GM12878 (cell line): ENCODE data around the gene KLHL2. TPM values are rescaled to one million over a fixed set of nuclear protein-coding genes. Genes with fewer than 3 reads are reported as not detected.

ENCODE experiments used
- ATAC-seq: fragments of 200-7000 bp; cut with Tn5 transposase; 3 replicates; pipeline ENCODE4 v1.9.1; 2020; ENCODE audit warnings: mild to moderate bottlenecking, moderate library complexity
- BruUV-seq: library from RNA; stranded (reverse); fragments of 400-500 nt; replicated peaks from 2 replicates; lab custom pipeline; 2021; lab: Mats Ljungman, UMichigan
- CTCF ChIA-PET: fragments of 300-600 bp; sonication (Branson Sonifier 250); formaldehyde crosslinking; extraction: SDS; loops from one replicate; lab custom pipeline; 2021; ENCODE audit warnings: inconsistent platforms; lab: Yijun Ruan, JAX
- POLR2A ChIA-PET: fragments of 350-600 bp; formaldehyde crosslinking; extraction: SDS; loops from one replicate; lab custom pipeline; 2021; ENCODE audit warnings: inconsistent platforms; lab: Charles Lee
- RAD21 ChIA-PET: fragments of 300-600 bp; sonication (Branson Sonifier 250); formaldehyde crosslinking; loops from one replicate; lab custom pipeline; 2023; ENCODE audit warnings: antibody characterized with exemption; ENCODE audit not compliant: unreplicated experiment; lab: Charles Lee
- SMC1A ChIA-PET: fragments of 300-600 bp; sonication (Branson Sonifier 250); formaldehyde crosslinking; loops from one replicate; lab custom pipeline; 2023; ENCODE audit not compliant: unreplicated experiment, uncharacterized antibody; lab: Charles Lee
- DNase-seq: peaks from one replicate; pipeline ENCODE4 v3.0.0-alpha.2; 2011; ENCODE audit warnings: low read depth, low spot score
- FAIRE-seq: peaks from 3 replicates; lab custom pipeline; 2011; peaks lifted over from hg19 to GRCh38; lab: Jason Lieb, UNC
- H2AFZ ChIP-seq: 2 replicates; pipeline ENCODE4 v1.6.0; 2011; ENCODE audit warnings: low read depth, low read length, control low read depth; ENCODE audit not compliant: control insufficient read depth
- H3K27ac ChIP-seq: 2 replicates; pipeline ENCODE4 v1.5.1; 2011; ENCODE audit warnings: control low read depth; ENCODE audit not compliant: control insufficient read depth, insufficient read depth
- H3K27me3 ChIP-seq, 2 experiments: replicated peaks in 1 of 2; 2 replicates each; pipeline versions ENCODE4 v1.6.0 to v1.6.1; 2011; ENCODE audit warnings: low read length in 1 of 2; ENCODE audit not compliant: control insufficient read depth in 2 of 2, insufficient read depth in 2 of 2
- H3K36me3 ChIP-seq, 2 experiments: 2 replicates each; pipeline ENCODE4 v1.5.1; 2011; ENCODE audit warnings: low read length in 1 of 2; ENCODE audit not compliant: control insufficient read depth in 2 of 2, insufficient read depth in 2 of 2
- H3K4me1 ChIP-seq: 2 replicates; pipeline ENCODE4 v1.6.1; 2011; ENCODE audit warnings: mild to moderate bottlenecking, low read length, moderate library complexity, mixed read lengths; ENCODE audit not compliant: control insufficient read depth, insufficient read depth
- H3K4me2 ChIP-seq: 2 replicates; pipeline ENCODE4 v1.6.0; 2011; ENCODE audit warnings: control low read depth; ENCODE audit not compliant: control insufficient read depth, insufficient read depth
- H3K4me3 ChIP-seq: fragments of 200-600 bp; sonication (generic); 2 replicates; pipeline ENCODE4 v1.5.1; 2016
- H3K79me2 ChIP-seq: 2 replicates; pipeline ENCODE4 v1.6.0; 2011; ENCODE audit warnings: low read length; ENCODE audit not compliant: control insufficient read depth, insufficient read depth
- H3K9ac ChIP-seq: 2 replicates; pipeline ENCODE4 v1.8.0; 2011; ENCODE audit warnings: low read length, control low read depth, mixed read lengths; ENCODE audit not compliant: control insufficient read depth, insufficient read depth
- H3K9me3 ChIP-seq: replicated peaks from 3 replicates; pipeline ENCODE4 v1.5.1; 2011; ENCODE audit warnings: mild to moderate bottlenecking, low read length; ENCODE audit not compliant: control insufficient read depth, insufficient read depth
- H4K20me1 ChIP-seq: 2 replicates; pipeline ENCODE4 v1.6.0; 2011; ENCODE audit not compliant: control insufficient read depth, insufficient read depth
- HDAC2 ChIP-seq: fragments of 200-600 bp; sonication (generic); IDR thresholded peaks from 2 replicates; pipeline ENCODE4 v1.6.1; 2017
- KAT2A ChIP-seq: conservative IDR thresholded peaks from 2 replicates; pipeline ENCODE4 v1.6.1; 2011; ENCODE audit warnings: low read depth, low read length; ENCODE audit not compliant: control insufficient read depth
- MLLT1 ChIP-seq: fragments of 450-650 bp; IDR thresholded peaks from 2 replicates; pipeline ENCODE4 v1.6.1; 2016; ENCODE audit warnings: mild to moderate bottlenecking
- SP1 ChIP-seq: IDR thresholded peaks from one replicate; pipeline ENCODE4 v1.6.1; 2011; ENCODE audit warnings: low read depth, low read length
- TAF1 ChIP-seq: IDR thresholded peaks from 2 replicates; pipeline ENCODE4 v1.6.1; 2011; ENCODE audit warnings: mild to moderate bottlenecking, low read depth, low read length, borderline replicate concordance
- TBL1XR1 ChIP-seq: IDR thresholded peaks from 2 replicates; pipeline ENCODE4 v1.6.1; 2012; ENCODE audit warnings: low read depth, low read length, improper control_type of control experiment
- ZZZ3 ChIP-seq: IDR thresholded peaks from 2 replicates; pipeline ENCODE4 v1.6.1; 2011; ENCODE audit warnings: low read depth; ENCODE audit not compliant: control insufficient read depth, insufficient read length
- WGBS: methylation state at CpG from one replicate; pipeline ENCODE4 v1.1.6; 2016; ENCODE audit warnings: low lambda C conversion rate; ENCODE audit not compliant: insufficient replicate concordance, insufficient coverage; ENCODE audit errors: missing lambda C conversion rate; 5-methylcytosine and 5-hydroxymethylcytosine counted together
- in situ Hi-C: fragments of 300-500 bp; cut with MboI; formaldehyde crosslinking; loops from 9 replicates; pipeline ENCODE4 v1.14.3; 2018; ENCODE audit warnings: mixed read lengths
- intact Hi-C: fragments of 100-400 bp; cut with micrococcal nuclease; formaldehyde crosslinking; loops from one replicate; pipeline ENCODE4 v1.14.2; 2022; ENCODE audit not compliant: unreplicated experiment
- polyA plus RNA-seq, 11 experiments: library from polyadenylated mRNA; depleted of rRNA in 4 of 11; unstranded in 6 of 11; stranded (reverse) in 5 of 11; fragments of >200 nt; fragmentation: Nextera tagmentation in 4 of 11; fragmentation: Illumina TruSeq in 1 of 11; extraction: Ambion mirVana in 4 of 11; extraction: Trizol in 1 of 11; gene quantifications; 1 replicate in 1 of 11; 2 replicates in 10 of 11; pipeline versions ENCODE4 v1.2.1 to v1.2.3, GENCODE V29; 2011 to 2016; ENCODE audit warnings: inconsistent platforms in 2 of 11, missing spikeins in 2 of 11, low read depth in 1 of 11
- total RNA-seq, 4 experiments: library from RNA; depleted of rRNA in 3 of 4; stranded (reverse); fragments of >200 nt in 3 of 4; fragmentation: Illumina TruSeq in 1 of 4; extraction: Trizol in 1 of 4; gene quantifications; 2 replicates each; pipeline versions ENCODE4 v1.2.1 to v1.2.3, GENCODE V29; 2013 to 2021

Gene KLHL2
- total and polyA plus RNA-seq, 10 of the 15 experiments (the other 5 are each of a cell fraction or from before 2014, with no cell fraction given), result 4.8 to 22.8 (median 12.9) TPM

- no peak for TF ChIP-seq KAT2A
- no peak for TF ChIP-seq HDAC2
Measured at GRCh38 chr4:165203541-165204461, 3.6 kb upstream of the KLHL2 start (continued).

- WGBS, result 31% methylated on average over 3 of the region's 3 CpGs
- Histone ChIP-seq H3K9me3 (no peaks in the 10 kb centered on the region), H4K20me1 (no peaks in the 10 kb centered on the region), H3K4me3 (no peak overlapping the region)
- ATAC-seq, result no peak
- TF ChIP-seq SP1 (no peak), ZZZ3 (no peak), MLLT1 (no peak), TBL1XR1 (no peak), TAF1 (no peak)
- TF ChIP-seq, all 136 proteins: peak for 0
- Histone ChIP-seq H3K27me3 (no peaks in the 10 kb centered on the region), H3K9ac (no peak overlapping the region), H3K4me1 (peaks cover 9% of the 10 kb centered on the region), H3K36me3 (no peaks in the 10 kb centered on the region), H3K4me2 (no peak overlapping the region), H3K79me2 (peaks cover 21% of the 10 kb centered on the region), H3K27ac (no peak overlapping the region), H2AFZ (no peak overlapping the region)
- no peak for FAIRE-seq
- SMC1A ChIA-PET, result interaction anchor here (1.2 to 1.4 kb wide), 2 partner anchors 13 to 139 kb away, joined by 3 to 4 read pairs; no protein-coding TSS in a partner anchor
- CTCF ChIA-PET, result no interaction called here
- no peak for DNase-seq
- RAD21 ChIA-PET, result no interaction called here
- intact Hi-C loops, result no loop called here
- POLR2A ChIA-PET, result no interaction called here
- BruUV-seq, result no TSS peak
- in situ Hi-C loops, result no loop called here
Measured at GRCh38 chr4:165204462-165204830, 2.9 kb upstream of the KLHL2 start.
